Caco-2 (cell line): Measurements from ENCODE around the gene HOXB8. TPM values are rescaled to one million over a fixed set of nuclear protein-coding genes. Genes with fewer than 3 reads are reported as not detected.

Experiments used
- BruUV-seq: library from RNA; stranded (reverse); fragments of 400-500 nt; replicated peaks from 2 replicates; lab custom pipeline; 2021; lab: Mats Ljungman, UMichigan
- CTCF ChIA-PET: fragments of 300-600 bp; sonication (Branson Sonifier 250); formaldehyde crosslinking; loops from one replicate; lab custom pipeline; 2022; ENCODE audit warnings: antibody characterized with exemption; lab: Charles Lee
- POLR2A ChIA-PET: fragments of 300-600 bp; sonication (Branson Sonifier 250); formaldehyde crosslinking; loops from one replicate; lab custom pipeline; 2022; ENCODE audit warnings: antibody characterized with exemption; lab: Charles Lee
- DNase-seq, 2 experiments: peaks; one replicate each; pipeline versions ENCODE4 v3.0.0 to v3.0.0-alpha.2; 2020 to 2022
- H3K27me3 ChIP-seq: replicated peaks from 2 replicates; pipeline ENCODE4 v1.6.0; 2011; ENCODE audit warnings: low read length; ENCODE audit not compliant: control insufficient read depth, insufficient read depth
- H3K36me3 ChIP-seq: 2 replicates; pipeline ENCODE4 v1.5.1; 2011; ENCODE audit warnings: low read length; ENCODE audit not compliant: control insufficient read depth, insufficient read depth
- H3K4me1 ChIP-seq: fragments of 250-450 bp; sonication (Bioruptor Pico); 2 replicates; pipeline ENCODE4 v1.5.1; 2020; ENCODE audit warnings: mild to moderate bottlenecking
- H3K4me3 ChIP-seq: 2 replicates; pipeline ENCODE4 v1.5.1; 2011; ENCODE audit warnings: low read depth, mild to moderate bottlenecking, control low read depth, low read length
- H3K9me3 ChIP-seq: fragments of 250-450 bp; sonication (Bioruptor Pico); 2 replicates; pipeline ENCODE4 v1.5.1; 2020; ENCODE audit warnings: mild to moderate bottlenecking, moderate library complexity
- H3K27ac Mint-ChIP-seq: one replicate; pipeline ENCODE4 v1.8.0; 2022; ENCODE audit warnings: mixed read lengths; ENCODE audit not compliant: unreplicated experiment
- H3K27me3 Mint-ChIP-seq: one replicate; pipeline ENCODE4 v1.8.0; 2022; ENCODE audit warnings: mixed read lengths; ENCODE audit not compliant: insufficient read depth, unreplicated experiment
- H3K36me3 Mint-ChIP-seq: one replicate; pipeline ENCODE4 v1.8.0; 2022; ENCODE audit warnings: mild to moderate bottlenecking, mixed read lengths; ENCODE audit not compliant: insufficient read depth, unreplicated experiment
- H3K4me1 Mint-ChIP-seq: one replicate; pipeline ENCODE4 v1.8.0; 2022; ENCODE audit warnings: low read depth, mixed read lengths; ENCODE audit not compliant: unreplicated experiment
- H3K4me3 Mint-ChIP-seq: one replicate; pipeline ENCODE4 v1.8.0; 2022; ENCODE audit warnings: mild to moderate bottlenecking, moderate library complexity, mixed read lengths; ENCODE audit not compliant: unreplicated experiment
- H3K9me3 Mint-ChIP-seq: one replicate; pipeline ENCODE4 v1.8.0; 2022; ENCODE audit warnings: mixed read lengths; ENCODE audit not compliant: unreplicated experiment
- intact Hi-C: fragments of 100-400 bp; cut with micrococcal nuclease; formaldehyde crosslinking; loops from one replicate; pipeline ENCODE4 v1.10.0; 2022; ENCODE audit not compliant: unreplicated experiment
- total RNA-seq: library from RNA; stranded (reverse); gene quantifications from 2 replicates; pipeline ENCODE4 v1.2.3, GENCODE V29; 2022
- TF ChIP-seq, protein P1 (sequence below), 2 experiments: fragments of 200-600 bp in 1 of 2; IDR thresholded peaks; 1 replicate in 1 of 2; 2 replicates in 1 of 2; pipeline versions ENCODE4 v1.5.1 to v1.8.0; 2011 to 2022; ENCODE audit warnings: antibody characterized with exemption in 1 of 2, control low read depth in 1 of 2, inconsistent platforms in 1 of 2, low read depth in 1 of 2, low read length in 1 of 2, mild to moderate bottlenecking in 1 of 2, moderate library complexity in 1 of 2; ENCODE audit not compliant: insufficient read depth in 1 of 2, severe bottlenecking in 1 of 2, unreplicated experiment in 1 of 2

Gene HOXB8
- total RNA-seq, 1 experiment from 2014 or later = 1.2 TPM

DNA sequence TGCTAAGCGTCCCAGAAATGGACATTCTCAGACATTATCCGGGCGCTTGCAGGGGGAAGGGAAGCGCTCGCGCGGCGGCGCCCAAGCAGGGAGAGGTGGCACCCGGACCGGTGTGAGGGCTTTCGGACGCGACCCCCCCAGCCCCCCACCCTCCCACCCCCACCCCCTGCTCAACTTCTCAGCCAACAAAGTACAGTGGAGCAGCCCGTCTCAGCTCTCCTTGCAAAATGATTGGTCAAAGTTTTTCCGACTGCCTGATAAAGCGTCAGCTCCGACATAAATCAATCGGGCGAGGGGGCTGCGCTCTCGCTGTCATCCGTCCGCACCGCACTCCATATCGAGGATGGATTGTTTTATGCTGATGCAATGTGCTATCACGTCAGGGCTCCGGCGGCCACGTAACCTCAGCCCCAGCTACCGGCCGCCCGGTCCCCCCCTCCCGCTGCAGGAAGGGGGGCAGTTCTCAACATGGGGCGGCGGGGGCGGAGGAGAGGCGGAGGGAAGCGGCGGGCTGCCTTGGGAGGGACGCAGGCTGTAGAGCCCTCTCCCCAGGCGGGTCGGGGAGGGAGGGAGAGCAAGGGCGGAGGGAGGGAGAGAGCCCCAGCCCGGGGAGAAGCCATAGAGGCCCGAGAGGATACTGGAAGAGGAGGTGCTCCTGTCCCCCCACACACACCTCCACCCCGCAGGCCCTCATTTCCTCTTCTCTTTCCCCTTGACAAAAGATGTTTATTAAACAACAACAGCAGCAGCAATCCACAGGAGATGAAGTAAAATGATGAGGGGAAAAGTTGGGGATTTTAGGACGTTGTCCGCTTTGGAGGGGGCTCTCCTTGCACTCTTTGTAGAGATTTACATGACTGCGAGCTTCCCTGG lies 11.4 kb upstream of the HOXB8 start, which contains the start of gene HOXB9:
TSS of gene HOXB9 (minus strand) at position 114 of the 873 bp plus-strand sequence. CDS start at position 25, 89 bp downstream.
- peaks cover 30% of the 10 kb centered on the region for H3K27me3 ChIP-seq
- H3K27me3 Mint-ChIP-seq = peaks cover 50% of the 10 kb centered on the region
- intact Hi-C loops = loop anchor here (2.0 kb wide), 1 partner anchor 20 kb away; no protein-coding TSS in a partner anchor

DNA sequence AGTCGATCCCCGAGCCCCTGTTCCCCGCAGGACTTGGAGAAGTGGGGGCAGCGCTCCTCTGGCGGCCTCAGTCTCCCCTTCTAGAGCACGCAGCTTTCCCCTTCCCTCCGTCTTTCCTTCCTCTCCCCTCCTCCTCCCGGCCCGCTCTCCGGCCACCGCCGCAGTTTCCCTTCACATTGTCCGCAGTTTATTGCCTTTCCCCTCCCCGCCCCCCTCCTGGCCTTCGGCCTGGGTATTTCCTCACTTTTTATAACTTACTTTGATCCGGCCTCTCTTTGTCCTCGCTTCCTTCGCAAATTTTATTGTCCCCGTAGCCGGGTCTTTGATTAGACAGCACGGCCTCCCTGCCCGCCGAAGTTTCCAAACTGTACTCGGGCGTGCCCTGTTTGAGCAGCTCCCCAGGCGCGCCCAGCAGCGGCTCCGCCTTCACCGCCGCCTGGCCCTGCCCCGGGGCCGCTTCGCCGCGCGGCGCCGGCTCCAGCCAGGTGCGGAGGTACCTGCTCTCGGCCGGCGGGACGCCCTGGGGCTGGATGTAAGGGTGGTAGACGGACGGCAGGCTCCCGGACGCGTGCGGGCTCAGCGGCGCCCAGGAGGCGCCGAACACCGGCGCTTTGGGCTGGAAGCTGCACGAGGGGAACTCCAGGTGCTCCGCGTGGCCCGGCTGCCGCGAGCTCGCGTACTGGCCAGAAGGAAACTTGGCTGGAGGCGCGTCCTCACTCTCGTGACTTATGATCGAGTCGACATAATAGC lies 10.6 kb upstream of the HOXB8 start:
- H3K4me3 Mint-ChIP-seq = peak overlapping the region; percentile 85
- H3K4me1 ChIP-seq = peaks cover 13% of the 10 kb centered on the region
- ChIA-PET POLR2A (interaction anchor here (0.5 to 1.4 kb wide), 9 partner anchors 9 to 267 kb away, joined by 3 to 17 read pairs (median 5); partner anchors contain the start of genes ATP5MC1 and HOXB7), CTCF (interaction anchor here (0.5 to 2.3 kb wide), 19 partner anchors 10 to 529 kb away, joined by 3 to 10 read pairs (median 4); partner anchors contain the start of gene PRAC2)
- no peaks in the 10 kb centered on the region for H3K9me3 ChIP-seq
- no peaks in the 10 kb centered on the region for H3K9me3 Mint-ChIP-seq
- H3K4me1 Mint-ChIP-seq = peaks cover 8% of the 10 kb centered on the region
- no TSS peak for BruUV-seq
- peak; percentile 90 to 92 for DNase-seq
- peaks cover 56% of the 10 kb centered on the region for H3K27me3 Mint-ChIP-seq
- TF ChIP-seq, protein P1, sequence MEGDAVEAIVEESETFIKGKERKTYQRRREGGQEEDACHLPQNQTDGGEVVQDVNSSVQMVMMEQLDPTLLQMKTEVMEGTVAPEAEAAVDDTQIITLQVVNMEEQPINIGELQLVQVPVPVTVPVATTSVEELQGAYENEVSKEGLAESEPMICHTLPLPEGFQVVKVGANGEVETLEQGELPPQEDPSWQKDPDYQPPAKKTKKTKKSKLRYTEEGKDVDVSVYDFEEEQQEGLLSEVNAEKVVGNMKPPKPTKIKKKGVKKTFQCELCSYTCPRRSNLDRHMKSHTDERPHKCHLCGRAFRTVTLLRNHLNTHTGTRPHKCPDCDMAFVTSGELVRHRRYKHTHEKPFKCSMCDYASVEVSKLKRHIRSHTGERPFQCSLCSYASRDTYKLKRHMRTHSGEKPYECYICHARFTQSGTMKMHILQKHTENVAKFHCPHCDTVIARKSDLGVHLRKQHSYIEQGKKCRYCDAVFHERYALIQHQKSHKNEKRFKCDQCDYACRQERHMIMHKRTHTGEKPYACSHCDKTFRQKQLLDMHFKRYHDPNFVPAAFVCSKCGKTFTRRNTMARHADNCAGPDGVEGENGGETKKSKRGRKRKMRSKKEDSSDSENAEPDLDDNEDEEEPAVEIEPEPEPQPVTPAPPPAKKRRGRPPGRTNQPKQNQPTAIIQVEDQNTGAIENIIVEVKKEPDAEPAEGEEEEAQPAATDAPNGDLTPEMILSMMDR (IDR thresholded peaks at IDR 0.05; ENCODE audit: insufficient read depth in 1 of 2, low read depth in 1 of 2, low read length in 1 of 2, severe bottlenecking in 1 of 2, unreplicated experiment in 1 of 2) = peak in 1 of 2 experiments; percentile 0
- no peaks in the 10 kb centered on the region for H3K36me3 ChIP-seq
- peak overlapping the region; percentile 57 for H3K4me3 ChIP-seq
- intact Hi-C loops = loop anchor here (2.0 kb wide), 1 partner anchor 21 kb away; no protein-coding TSS in a partner anchor
- H3K36me3 Mint-ChIP-seq = no peaks in the 10 kb centered on the region
- peak overlapping the region; percentile 33 for H3K27ac Mint-ChIP-seq
- peaks cover 30% of the 10 kb centered on the region for H3K27me3 ChIP-seq

More for the DNA sequence above, 11.4 kb upstream of the HOXB8 start, which contains the start of gene HOXB9:
- Mint-ChIP-seq H3K4me3 (peak within 1 kb of the TSS; percentile 85), H3K36me3 (no peaks in the 10 kb centered on the region), H3K4me1 (peaks cover 15% of the 10 kb centered on the region), H3K9me3 (no peaks in the 10 kb centered on the region), H3K27ac (peak within 1 kb of the TSS; percentile 33)
- CTCF ChIA-PET = interaction anchor here (0.6 to 2.3 kb wide), 14 partner anchors 13 to 406 kb away, joined by 3 to 10 read pairs (median 4); partner anchors contain the start of gene PRAC2
- Histone ChIP-seq H3K4me1 (peaks cover 21% of the 10 kb centered on the region), H3K9me3 (no peaks in the 10 kb centered on the region), H3K36me3 (no peaks in the 10 kb centered on the region), H3K4me3 (peak within 1 kb of the TSS; percentile 57)
- DNase-seq = peak; percentile 77 to 88
- POLR2A ChIA-PET = interaction anchor here (0.5 to 1.4 kb wide), 7 partner anchors 10 to 367 kb away, joined by 3 to 17 read pairs (median 4); partner anchors contain the start of gene HOXB7
- TF ChIP-seq, protein P1 (IDR thresholded peaks at IDR 0.05; ENCODE audit: insufficient read depth in 1 of 2, low read depth in 1 of 2, low read length in 1 of 2, severe bottlenecking in 1 of 2, unreplicated experiment in 1 of 2) = no peak
- no TSS peak for BruUV-seq
